Stimulated activated CD4-positive, alpha-beta T cell treated with anti-CD3 and anti-CD28 coated beads, Interleukin-2, amount 100 ng/mL, for 4 hours (primary cell): ENCODE measurements around the gene CPOX.
A peak's percentile ranks its signal among the peaks of the same experiment; 100 is the strongest.
"Not testable (repeated sequence)": the region's sequence is repeated elsewhere in the genome, so short reads cannot be mapped to it uniquely, and the experiment has no call there.

Experiments used
- DNase-seq: peaks from one replicate; pipeline ENCODE4 v3.0.0-alpha.2; 2020; ENCODE audit warnings: low read depth

Gene CPOX

GRCh38 chr3:98561727-98562521 is 31.5 kb downstream of the CPOX start:
- DNase-seq, result no peak

GRCh38 chr3:98560911-98561310 is 32.5 kb downstream of the CPOX start:
- no peak for DNase-seq

GRCh38 chr3:98559769-98560168 is 33.6 kb downstream of the CPOX start:
- DNase-seq, result not testable (repeated sequence)

GRCh38 chr3:98558100-98558827 is 35.1 kb downstream of the CPOX start:
- no peak for DNase-seq

- DNase-seq, result peak; percentile 32
Observed at GRCh38 chr3:98557324-98558010, 35.9 kb downstream of the CPOX start.

- DNase-seq, result peak; percentile 66
Observed at GRCh38 chr3:98556164-98557130, 37.0 kb downstream of the CPOX start.

- no peak for DNase-seq
Observed at GRCh38 chr3:98555025-98555379, 38.4 kb downstream of the CPOX start.

- DNase-seq, result no peak
Observed at GRCh38 chr3:98554580-98554979, 38.8 kb downstream of the CPOX start.

GRCh38 chr3:98553753-98554152 is 39.7 kb downstream of the CPOX start:
- DNase-seq, result no peak

- DNase-seq, result no peak
Observed at GRCh38 chr3:98553021-98553563, 40.3 kb downstream of the CPOX start.

- no peak for DNase-seq
Observed at GRCh38 chr3:98552232-98553020, 41.0 kb downstream of the CPOX start.

- DNase-seq, result no peak
Observed at GRCh38 chr3:98551754-98552153, 41.7 kb downstream of the CPOX start.

- DNase-seq, result no peak
Observed at GRCh38 chr3:98551236-98551635, 42.2 kb downstream of the CPOX start.

GRCh38 chr3:98550833-98551232 is 42.6 kb downstream of the CPOX start:
- no peak for DNase-seq

GRCh38 chr3:98548544-98548943 is 44.9 kb downstream of the CPOX start:
- DNase-seq, result no peak

GRCh38 chr3:98545940-98546339 is 47.5 kb downstream of the CPOX start:
- no peak for DNase-seq

- no peak for DNase-seq
Observed at GRCh38 chr3:98542623-98543022, 50.8 kb downstream of the CPOX start.

- no peak for DNase-seq
Observed at GRCh38 chr3:98541695-98542094, 51.7 kb downstream of the CPOX start.

- DNase-seq, result no peak
Observed at GRCh38 chr3:98540346-98540745, 53.1 kb downstream of the CPOX start.

- no peak for DNase-seq
Observed at GRCh38 chr3:98536456-98537017, 56.9 kb downstream of the CPOX start.
